A673 (cell line): ENCODE measurements around the gene PSMB11.

Source experiments
- CTCF ChIP-seq: fragments of 300-800, 200-600 bp; sonication (generic); conservative IDR thresholded peaks from 2 replicates; pipeline ENCODE4 v1.5.1; 2017; ENCODE audit warnings: low read depth, mild to moderate bottlenecking, antibody characterized with exemption, low read length, moderate library complexity, mixed read lengths
- EZH2 ChIP-seq: fragments of 200-600 bp; sonication (generic); IDR thresholded peaks from 2 replicates; pipeline ENCODE4 v1.6.1; 2017; ENCODE audit warnings: borderline replicate concordance, low read depth, mild to moderate bottlenecking, mixed read lengths, antibody characterized with exemption, low read length; ENCODE audit not compliant: poor library complexity, severe bottlenecking

DNA sequence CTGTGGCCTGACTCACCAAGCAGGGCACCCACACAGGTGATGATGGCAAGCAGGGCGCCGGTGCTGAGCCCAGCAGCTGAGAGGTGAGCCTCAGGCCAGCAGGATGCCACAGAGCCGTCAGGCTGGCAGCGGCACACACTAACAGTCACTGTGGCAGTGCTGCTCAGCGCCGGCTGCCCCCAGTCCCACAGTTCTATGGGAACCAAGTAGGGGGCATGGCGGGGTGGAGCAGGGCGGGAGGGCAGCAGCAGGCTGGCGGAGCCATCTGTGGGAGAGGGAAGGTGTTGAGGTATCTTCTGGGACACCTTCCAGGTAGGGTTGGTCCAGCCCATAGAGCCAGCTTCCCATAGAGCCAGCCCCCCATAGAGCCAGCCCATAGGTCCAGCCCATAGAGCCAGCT lies 7.0 kb downstream of the PSMB11 start:
- TF ChIP-seq CTCF (no peak), EZH2 (no peak)
